ENCODE results near the gene NDUFB8. TPM values are rescaled to one million over a fixed set of nuclear protein-coding genes. Genes with fewer than 3 reads are reported as not detected.

Gene NDUFB8
- total and polyA plus RNA-seq, 10 of the 15 experiments (the other 5 are each of a cell fraction or from before 2014, with no cell fraction given) = 180 to 572 (median 382) TPM

DNA sequence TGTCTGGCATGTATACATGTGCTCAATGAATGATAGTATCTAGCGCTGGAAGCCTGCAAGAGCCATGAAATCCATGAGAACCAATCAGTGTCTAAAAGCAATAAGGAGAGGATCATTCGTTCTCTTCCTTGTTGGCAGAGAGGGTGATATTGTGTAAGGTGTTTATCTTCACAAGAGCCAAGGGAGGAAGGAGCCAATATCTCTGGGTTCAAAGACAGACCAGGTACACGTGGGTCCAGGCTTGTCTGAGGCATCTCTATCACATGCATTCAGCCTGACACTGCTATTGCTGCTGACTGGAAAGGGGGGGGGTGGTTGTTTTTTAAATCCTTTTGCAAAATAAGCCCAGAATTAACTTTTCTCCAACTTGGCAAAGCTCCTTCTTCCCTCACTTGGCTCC lies 14.1 kb downstream of the NDUFB8 start:
- ChIA-PET SMC1A (ENCODE audit: uncharacterized antibody, unreplicated experiment) (interaction anchor here (3.8 kb wide), 1 partner anchor 12 kb away, joined by 23 read pairs; no protein-coding TSS in a partner anchor), CTCF (no interaction called here), RAD21 (ENCODE audit: unreplicated experiment) (no interaction called here), POLR2A (interaction anchor here (0.7 kb wide), 1 partner anchor 54 kb away, joined by 3 read pairs; no protein-coding TSS in a partner anchor)
- Histone ChIP-seq H3K4me1 (ENCODE audit: control insufficient read depth, insufficient read depth, low read length) (peaks cover 8% of the 10 kb centered on the region; the same call in 1 of the 2 replicates), H3K4me2 (ENCODE audit: control insufficient read depth, insufficient read depth) (no peak overlapping the region), H3K27me3 (replicated peaks in 1 of 2; ENCODE audit: control insufficient read depth in 2 of 2, insufficient read depth in 2 of 2, low read length in 1 of 2) (no peaks in the 10 kb centered on the region), H3K27ac (ENCODE audit: control insufficient read depth, insufficient read depth) (no peak overlapping the region), H3K9ac (ENCODE audit: control insufficient read depth, insufficient read depth, low read length) (no peak overlapping the region), H3K9me3 (replicated peaks; ENCODE audit: control insufficient read depth, insufficient read depth, low read length) (no peaks in the 10 kb centered on the region), H3K4me3 (no peak overlapping the region), H3K36me3 (ENCODE audit: control insufficient read depth in 2 of 2, insufficient read depth in 2 of 2, low read length in 1 of 2) (peaks cover 0 to 2% of the 10 kb centered on the region in 2 experiments; a peak in 2 of 4 replicates), H4K20me1 (ENCODE audit: control insufficient read depth, insufficient read depth) (no peaks in the 10 kb centered on the region), H3K79me2 (ENCODE audit: control insufficient read depth, insufficient read depth, low read length) (no peaks in the 10 kb centered on the region), H2AFZ (ENCODE audit: control insufficient read depth, low read depth, low read length) (no peak overlapping the region)
- no peak for ATAC-seq
- no peak for FAIRE-seq
- no peak for DNase-seq (ENCODE audit: low read depth, low spot score)
- TF ChIP-seq NFYB (IDR thresholded peaks at IDR 0.05; ENCODE audit: insufficient read depth, low read depth, low read length) (no peak), PAX5 (IDR thresholded peaks at IDR 0.05; ENCODE audit: borderline replicate concordance, low read depth, low read length) (no peak), IKZF1 (conservative IDR thresholded peaks at IDR 0.05) (no peak), SUZ12 (IDR thresholded peaks at IDR 0.05; ENCODE audit: unreplicated experiment) (no peak), FOXK2 (IDR thresholded peaks at IDR 0.05) (no peak), SIN3A (IDR thresholded peaks at IDR 0.05; ENCODE audit: low read depth, low read length) (no peak), MEF2B (IDR thresholded peaks at IDR 0.05; ENCODE audit: partially characterized antibody, poor library complexity, severe bottlenecking) (no peak), CTCF (IDR thresholded peaks at IDR 0.05 in 2 of 3, conservative IDR thresholded peaks at IDR 0.05 in 1 of 3; ENCODE audit: control insufficient read depth in 2 of 3, extremely low read depth in 1 of 3, insufficient read depth in 1 of 3, low read depth in 3 of 3, low read length in 3 of 3) (no peak), GABPA (IDR thresholded peaks at IDR 0.05; ENCODE audit: low read depth) (no peak), RB1 (IDR thresholded peaks at IDR 0.05; ENCODE audit: borderline replicate concordance) (no peak), USF2 (IDR thresholded peaks at IDR 0.05; ENCODE audit: borderline replicate concordance, low read depth, low read length) (no peak), TCF12 (IDR thresholded peaks at IDR 0.05; ENCODE audit: low read depth, low read length) (no peak), LARP7 (IDR thresholded peaks at IDR 0.05) (no peak), SMC3 (IDR thresholded peaks at IDR 0.05; ENCODE audit: borderline replicate concordance, low read length) (no peak)
- in situ Hi-C loops (cut with MboI) (no loop called here), intact Hi-C loops (cut with micrococcal nuclease; ENCODE audit: unreplicated experiment) (no loop called here)
- no TSS peak for BruUV-seq (replicated peaks)
- WGBS (ENCODE audit: insufficient coverage, insufficient replicate concordance, low lambda C conversion rate, missing lambda C conversion rate) = 96% methylated on average over 3 of the region's 3 CpGs

All from GM12878 (cell line).